PFSK-1 (cell line): ENCODE data around the gene CAMTA1.

Experiments used
- POLR2AphosphoS5 ChIP-seq: IDR thresholded peaks from 2 replicates; pipeline ENCODE4 v1.6.1; 2012; ENCODE audit warnings: low read depth, mild to moderate bottlenecking, control low read depth, low read length, moderate library complexity
- TAF1 ChIP-seq: IDR thresholded peaks from 2 replicates; pipeline ENCODE4 v1.6.1; 2012; ENCODE audit warnings: low read length, control low read depth, borderline replicate concordance; ENCODE audit not compliant: insufficient read depth
- TF ChIP-seq, protein P1 (sequence below), 2 experiments: IDR thresholded peaks; 2 replicates each; pipeline versions ENCODE4 v1.6.1 to v1.8.0; 2011 to 2012; ENCODE audit warnings: low read depth in 2 of 2, low read length in 2 of 2, control low read depth in 1 of 2, inconsistent platforms in 1 of 2, mild to moderate bottlenecking in 1 of 2, moderate library complexity in 1 of 2; ENCODE audit not compliant: insufficient read depth in 1 of 2

GRCh38 chr1:7068552-7068951 lies 283.3 kb downstream of the CAMTA1 start:
- TF ChIP-seq POLR2AphosphoS5 (no peak), TAF1 (no peak)
- TF ChIP-seq, protein P1, sequence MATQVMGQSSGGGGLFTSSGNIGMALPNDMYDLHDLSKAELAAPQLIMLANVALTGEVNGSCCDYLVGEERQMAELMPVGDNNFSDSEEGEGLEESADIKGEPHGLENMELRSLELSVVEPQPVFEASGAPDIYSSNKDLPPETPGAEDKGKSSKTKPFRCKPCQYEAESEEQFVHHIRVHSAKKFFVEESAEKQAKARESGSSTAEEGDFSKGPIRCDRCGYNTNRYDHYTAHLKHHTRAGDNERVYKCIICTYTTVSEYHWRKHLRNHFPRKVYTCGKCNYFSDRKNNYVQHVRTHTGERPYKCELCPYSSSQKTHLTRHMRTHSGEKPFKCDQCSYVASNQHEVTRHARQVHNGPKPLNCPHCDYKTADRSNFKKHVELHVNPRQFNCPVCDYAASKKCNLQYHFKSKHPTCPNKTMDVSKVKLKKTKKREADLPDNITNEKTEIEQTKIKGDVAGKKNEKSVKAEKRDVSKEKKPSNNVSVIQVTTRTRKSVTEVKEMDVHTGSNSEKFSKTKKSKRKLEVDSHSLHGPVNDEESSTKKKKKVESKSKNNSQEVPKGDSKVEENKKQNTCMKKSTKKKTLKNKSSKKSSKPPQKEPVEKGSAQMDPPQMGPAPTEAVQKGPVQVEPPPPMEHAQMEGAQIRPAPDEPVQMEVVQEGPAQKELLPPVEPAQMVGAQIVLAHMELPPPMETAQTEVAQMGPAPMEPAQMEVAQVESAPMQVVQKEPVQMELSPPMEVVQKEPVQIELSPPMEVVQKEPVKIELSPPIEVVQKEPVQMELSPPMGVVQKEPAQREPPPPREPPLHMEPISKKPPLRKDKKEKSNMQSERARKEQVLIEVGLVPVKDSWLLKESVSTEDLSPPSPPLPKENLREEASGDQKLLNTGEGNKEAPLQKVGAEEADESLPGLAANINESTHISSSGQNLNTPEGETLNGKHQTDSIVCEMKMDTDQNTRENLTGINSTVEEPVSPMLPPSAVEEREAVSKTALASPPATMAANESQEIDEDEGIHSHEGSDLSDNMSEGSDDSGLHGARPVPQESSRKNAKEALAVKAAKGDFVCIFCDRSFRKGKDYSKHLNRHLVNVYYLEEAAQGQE (IDR thresholded peaks at IDR 0.05; ENCODE audit: insufficient read depth in 1 of 2, low read depth in 2 of 2, low read length in 2 of 2): no peak
